ENCODE data around the gene COX6A2. TPM values are rescaled to one million over a fixed set of nuclear protein-coding genes. Genes with fewer than 3 reads are reported as not detected.

Gene COX6A2
- total RNA-seq, 1 experiment from 2014 or later = not detected

DNA sequence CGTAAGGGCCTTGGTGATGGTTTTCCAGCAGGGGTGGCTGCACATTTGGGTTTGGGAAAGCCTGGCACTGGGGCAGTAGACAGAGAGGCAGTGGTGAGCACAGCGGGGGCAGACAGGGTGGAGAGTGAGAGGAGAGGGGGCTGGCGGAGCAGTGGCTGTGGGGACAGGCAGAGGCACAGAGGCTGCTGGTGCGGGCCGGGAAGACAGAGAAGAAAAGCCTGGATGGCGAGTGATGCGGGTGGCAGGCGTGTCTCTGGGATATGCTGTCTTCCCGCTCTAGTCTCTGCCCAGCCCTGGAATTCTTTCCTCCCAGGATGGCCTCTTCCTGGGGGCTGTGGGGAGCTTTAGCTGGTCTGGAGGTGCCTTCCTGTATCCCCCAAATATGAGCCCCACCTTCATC lies 18.1 kb downstream of the COX6A2 start:
- no peak for DNase-seq (ENCODE audit: low spot score)

DNA sequence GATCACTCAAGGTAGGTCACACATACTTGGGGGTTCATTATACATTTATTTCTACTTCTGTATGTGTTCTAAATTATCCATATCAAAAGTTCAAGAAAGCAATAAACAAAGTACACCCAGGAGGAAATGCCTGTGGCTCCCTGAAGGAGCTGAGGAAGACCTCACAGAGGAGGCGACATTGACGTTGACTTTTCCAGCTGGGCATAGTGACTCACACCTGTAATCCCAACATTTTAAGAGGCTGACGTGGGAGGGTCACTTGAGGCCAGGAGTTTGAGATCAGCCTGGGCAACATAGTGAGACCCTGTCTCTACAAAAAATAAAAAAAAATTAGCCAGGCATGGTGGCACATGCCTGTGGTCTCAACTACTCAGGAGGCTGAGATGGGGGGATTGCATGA lies 18.7 kb downstream of the COX6A2 start:
- peak; percentile 11 for DNase-seq (ENCODE audit: low spot score)

DNA sequence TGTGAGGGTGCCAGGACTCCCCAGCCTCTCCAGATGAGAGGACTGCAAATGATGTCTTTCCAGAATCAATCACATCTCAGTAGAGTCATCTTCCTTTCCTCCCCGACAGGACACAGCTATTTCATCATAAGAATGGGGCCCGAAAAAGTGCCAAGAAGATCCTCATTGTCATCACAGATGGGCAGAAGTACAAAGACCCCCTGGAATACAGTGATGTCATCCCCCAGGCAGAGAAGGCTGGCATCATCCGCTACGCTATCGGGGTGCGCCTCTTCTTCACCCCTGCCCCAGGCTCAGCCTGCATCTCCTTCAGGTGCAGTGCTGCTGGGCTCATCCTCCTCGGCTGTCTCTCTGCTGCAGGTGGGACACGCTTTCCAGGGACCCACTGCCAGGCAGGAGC lies 20.8 kb downstream of the COX6A2 start:
- DNase-seq (ENCODE audit: low spot score) = no peak

DNA sequence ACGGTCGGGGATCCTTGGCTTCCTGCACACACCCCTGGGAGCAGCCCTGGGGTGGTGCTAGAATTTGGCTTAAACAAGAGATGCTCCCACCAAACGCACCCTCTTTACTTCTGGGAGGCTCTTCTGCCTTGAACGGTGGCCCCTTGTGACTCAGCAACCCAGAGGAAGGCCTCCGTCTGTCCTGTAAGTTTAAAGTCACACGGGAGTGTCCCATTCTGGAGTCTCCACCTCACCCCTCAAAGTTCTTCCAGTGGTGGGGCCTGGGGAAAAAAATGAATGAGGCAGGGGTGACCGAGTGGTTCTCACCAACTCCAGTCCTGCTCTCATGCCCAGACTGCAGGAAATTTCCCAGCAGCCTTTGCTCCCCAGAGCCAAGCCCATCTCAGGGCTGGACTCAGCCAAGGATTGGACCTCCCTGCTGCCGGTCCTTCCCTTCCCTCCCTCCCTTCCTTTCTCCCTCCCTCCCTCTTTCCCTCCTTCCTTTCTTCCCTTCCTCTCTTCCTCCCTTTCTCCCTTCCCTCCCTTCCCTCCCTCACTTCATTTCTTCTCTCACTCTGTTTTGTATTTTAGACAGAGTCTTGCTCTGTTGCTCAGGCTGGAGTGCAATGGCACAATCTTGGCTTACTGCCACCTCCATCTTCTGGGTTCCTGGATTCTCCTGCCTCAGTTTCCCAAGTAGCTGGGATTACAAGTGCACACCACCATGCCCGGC lies 23.7 kb downstream of the COX6A2 start:
- DNase-seq (ENCODE audit: low spot score) = no peak

DNA sequence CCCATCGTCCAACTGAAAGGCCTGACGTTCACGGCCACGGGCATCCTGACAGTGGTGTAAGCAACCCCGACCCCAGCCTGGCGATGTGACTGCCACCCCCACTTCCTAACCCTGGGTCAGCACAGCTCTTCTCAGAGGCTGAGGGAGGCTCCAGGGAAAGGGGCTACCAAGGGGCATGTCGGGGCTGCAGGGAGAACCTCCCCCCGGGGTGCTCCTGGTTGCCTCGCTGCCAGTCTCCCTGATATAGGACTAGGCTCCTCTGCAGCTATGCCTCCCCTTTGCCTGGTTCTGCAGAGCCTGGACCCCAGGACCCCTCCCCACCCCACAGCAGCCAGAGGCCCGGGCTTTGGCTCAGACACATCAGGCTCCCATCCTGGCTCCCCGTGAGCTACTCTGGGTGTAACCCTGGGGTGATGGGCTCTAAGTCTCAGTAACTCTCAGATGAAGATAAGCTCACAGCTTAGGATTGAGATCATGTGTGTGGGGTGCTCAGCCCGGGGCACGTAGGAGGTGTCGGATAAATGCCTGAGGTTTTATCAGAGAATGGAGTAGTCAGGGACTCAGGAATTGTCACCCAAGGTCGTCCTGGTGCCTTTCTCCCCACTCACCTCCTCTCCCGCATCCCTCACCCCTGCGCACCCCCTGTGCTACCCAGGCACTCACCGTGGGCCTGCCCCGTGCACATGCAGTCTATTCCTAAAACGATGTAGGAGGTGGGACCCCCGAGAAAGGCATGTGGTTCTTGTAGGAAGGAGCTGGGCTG lies 24.4 kb downstream of the COX6A2 start:
- DNase-seq (ENCODE audit: low spot score) = no peak

DNA sequence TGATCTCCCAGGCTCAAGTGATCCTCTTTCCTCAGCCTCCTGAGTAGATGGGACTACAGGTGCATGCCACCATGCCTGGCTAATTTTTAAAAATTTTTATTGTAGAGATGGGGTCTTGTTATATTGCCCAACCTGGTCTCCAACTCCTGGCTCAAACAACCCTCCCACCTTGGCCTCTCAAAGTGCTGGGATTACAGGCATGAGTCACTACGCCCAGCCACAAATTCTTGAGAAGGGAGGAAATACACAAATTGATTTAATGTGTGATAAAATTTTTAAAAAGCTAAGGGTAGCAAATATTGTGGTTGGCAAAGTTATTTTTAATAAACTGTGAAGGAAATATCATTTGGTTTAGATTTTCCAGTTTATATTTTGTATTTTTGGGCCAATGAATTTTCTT lies 25.5 kb downstream of the COX6A2 start:
- peak; percentile 17 for DNase-seq (ENCODE audit: low spot score)

DNA sequence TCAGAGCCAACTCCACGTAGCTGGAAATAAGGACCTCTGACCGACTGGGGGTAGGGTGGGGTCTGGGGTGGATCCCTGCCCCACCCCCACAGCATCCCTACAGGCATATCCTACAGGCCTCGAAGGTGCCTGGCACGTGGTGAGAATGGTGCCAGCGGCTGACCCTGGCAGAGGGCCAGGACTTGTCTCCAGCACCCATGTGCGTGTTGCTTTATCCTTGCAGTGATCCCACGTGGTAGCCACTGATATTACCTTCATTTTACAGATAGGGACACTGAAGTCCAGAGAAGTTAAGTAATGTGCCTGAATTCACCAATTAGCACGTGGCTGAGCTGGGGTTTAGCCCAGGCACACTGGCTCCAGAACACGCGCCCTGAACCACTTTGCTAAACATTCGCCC lies 26.7 kb downstream of the COX6A2 start:
- no peak for DNase-seq (ENCODE audit: low spot score)

DNA sequence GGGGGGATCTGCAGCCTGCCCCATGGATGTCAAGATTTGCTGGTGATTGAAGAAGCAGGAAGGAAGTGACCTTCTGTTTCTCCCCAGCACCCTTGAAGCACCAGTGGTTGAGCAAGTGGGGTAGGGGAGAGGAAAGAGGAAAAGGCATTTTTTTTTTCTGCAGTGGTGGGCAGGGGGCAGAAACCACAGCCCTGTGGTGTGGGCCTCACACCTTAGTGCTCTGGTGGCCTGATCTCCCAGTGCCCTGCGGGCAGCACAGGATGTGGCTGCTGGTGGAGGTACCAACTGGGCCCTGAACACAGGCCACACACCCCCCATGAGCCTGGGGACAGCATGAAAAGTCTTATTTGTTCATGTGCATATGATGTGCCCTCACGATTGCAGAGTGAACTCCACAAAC lies 28.0 kb downstream of the COX6A2 start:
- DNase-seq (ENCODE audit: low spot score) = no peak

DNA sequence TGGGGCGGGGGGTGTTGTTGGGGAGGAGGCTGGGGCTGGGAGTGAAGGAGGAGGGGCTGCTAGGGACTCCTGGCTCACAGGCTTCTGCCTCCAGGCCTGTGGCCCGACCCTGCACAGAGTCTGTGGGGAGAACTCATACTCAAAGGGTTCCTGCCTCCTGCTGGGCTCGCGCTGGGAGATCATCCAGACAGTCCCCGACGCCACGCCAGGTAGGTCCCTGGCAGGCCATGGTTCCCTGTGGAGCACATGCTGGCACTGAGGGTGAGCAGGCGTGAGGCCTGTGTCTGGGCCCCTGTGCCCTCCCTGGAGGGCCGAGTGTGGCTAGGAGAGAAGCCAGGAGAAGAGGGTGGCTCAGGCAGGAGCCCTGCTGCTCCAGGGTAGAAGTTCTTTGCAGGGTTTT lies 30.5 kb downstream of the COX6A2 start:
- no peak for DNase-seq (ENCODE audit: low spot score)

DNA sequence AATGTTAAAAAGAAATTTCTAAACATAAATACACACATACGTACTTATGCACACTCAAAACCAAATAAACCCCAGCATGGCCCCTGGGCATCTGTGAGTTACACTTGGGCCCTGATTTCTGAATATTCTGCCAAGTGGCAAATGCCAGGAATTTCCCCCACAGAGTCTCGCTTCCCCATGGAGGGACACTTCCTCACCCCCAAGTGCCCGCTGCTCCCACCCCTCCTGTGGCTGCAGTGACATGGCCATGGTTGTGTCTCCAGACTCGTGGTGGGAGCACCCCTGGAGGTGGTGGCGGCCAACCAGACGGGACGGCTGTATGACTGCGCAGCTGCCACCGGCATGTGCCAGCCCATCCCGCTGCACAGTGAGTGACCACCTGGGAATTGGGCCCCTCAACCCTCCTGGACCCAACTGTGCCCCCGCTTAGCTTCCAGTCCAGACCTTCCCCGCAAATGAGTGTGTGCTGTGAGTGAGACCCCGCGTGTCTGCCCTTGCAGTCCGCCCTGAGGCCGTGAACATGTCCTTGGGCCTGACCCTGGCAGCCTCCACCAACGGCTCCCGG lies 31.0 kb downstream of the COX6A2 start:
- DNase-seq (ENCODE audit: low spot score) = no peak

DNA sequence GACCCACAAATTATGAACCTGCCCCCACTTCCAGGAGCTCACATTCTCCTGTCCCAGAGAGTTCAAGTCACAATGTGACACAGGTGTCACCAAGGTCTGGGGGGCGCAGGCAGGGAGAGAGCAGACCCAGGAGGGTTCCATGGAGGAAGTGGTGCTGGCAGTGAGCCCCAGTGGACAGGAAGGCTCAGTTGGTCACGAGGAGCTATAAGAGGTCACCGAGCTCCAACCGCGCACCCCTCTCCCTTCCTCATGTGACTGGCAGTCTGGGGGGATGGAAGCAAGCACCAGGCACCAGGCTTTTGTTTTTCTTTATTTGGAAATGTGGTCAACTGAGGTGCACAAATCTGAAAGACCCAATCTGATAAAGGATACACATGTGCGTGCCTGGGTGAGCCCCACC lies 32.5 kb downstream of the COX6A2 start:
- DNase-seq (ENCODE audit: low spot score) = no peak

DNA sequence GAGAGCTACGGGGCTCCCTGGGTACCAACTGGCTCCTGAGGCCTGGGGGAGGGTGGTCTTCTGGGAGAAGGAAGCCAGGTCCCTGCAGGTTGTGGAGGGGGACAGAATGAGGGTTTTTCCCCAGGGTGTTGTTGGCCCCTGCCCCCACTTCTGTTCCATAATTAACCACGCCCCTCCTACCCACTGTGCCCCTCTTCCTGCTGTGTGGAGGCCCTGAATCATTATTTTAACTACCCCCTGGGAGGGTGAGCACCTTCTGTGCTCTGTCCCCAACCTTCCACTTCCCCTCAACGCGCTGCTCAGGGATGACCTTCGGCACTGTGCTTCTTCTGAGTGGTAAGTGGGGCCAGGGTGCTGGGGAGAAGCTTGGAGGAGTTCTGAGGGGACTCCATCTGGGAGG lies 35.1 kb downstream of the COX6A2 start, which contains the start of gene ITGAD:
Gene ITGAD, plus strand, starts transcription at position 280 of the 400 bp plus-strand sequence. Its CDS starts 26 bp downstream, at position 306.
- no peak for DNase-seq (ENCODE audit: low spot score)

DNA sequence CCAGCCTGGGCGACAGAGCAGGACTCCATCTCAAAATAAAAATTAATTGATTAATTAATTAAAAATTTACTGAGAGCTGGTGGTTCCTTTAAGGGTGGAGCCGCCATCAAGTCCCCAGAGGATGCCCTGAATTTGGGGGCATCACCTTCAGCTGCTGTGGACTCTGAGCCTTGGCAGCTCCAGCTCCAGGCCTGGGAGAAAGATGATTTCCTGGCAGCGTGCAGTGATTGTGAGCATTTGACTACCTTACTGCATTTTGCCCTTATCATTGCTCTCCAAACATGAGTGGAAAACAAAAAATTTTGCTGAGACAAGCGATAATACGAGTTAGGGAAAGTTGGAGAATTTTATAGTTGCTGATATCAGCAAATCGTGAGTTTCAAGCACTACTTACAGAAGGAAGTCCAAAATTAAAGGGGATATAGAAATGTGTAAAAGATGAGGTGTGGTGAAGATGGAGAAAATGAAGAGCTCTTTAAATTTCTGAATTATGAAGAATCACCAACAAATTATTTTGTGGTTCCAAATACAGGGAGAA lies 37.6 kb downstream of the COX6A2 start:
- DNase-seq (ENCODE audit: low spot score) = no peak

DNA sequence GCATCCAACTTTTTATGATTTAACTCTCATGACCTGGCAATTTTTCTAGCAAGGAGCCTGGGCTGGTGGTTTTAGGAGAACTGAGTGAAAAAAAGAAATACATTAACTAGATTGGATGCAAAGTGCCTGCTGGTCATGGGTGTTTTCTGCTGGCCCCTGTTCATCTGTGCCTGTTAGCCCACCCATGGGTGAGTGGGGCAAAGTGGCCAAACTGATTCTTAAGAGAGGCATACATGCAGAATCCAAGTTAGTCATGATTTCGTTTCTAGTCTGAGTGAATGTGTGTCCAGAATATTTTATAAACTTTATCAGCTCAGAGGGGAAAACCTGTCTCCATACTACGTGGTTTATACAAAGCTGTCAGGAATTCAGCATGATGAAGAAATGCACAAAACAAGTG lies 39.6 kb downstream of the COX6A2 start:
- DNase-seq (ENCODE audit: low spot score) = no peak

DNA sequence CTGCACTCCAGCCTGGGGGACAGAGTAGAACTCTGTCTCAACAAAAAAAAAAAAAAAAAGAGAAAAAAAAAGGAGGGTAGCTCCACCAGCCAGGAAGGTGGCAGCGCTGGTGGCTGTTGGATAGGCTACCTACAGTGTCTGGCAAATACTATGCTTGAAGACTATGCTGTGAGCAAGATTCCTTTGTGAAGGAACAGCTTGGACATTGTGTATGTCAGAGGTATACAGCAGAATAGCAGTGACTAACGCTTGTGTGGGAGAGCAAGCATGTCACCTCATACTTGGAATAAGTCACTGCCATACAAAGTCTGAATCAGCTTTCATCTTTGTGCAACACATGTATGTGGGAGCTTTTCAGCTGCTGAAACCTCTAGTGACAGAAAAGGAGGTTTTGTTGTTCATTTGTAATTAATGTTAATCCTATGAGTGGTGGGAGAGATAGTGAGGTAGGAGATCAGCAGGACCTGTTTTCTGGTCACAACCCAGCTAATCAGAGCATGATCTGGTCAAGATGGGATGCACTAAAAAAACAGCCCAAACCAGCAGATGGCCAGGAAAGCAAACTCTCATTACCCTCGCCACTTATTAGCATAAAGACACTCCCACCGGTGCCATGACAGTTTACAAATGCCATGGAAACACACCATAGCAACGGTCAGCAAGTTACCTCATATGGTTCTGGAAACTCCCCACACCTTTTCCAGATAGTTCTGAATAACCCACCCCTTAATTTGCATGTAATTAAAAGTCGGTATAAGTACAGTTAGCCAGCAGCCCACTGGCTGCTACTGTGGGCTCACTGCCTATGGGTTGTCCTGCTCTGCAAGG lies 41.8 kb downstream of the COX6A2 start:
- peak; percentile 57 for DNase-seq (ENCODE audit: low spot score)

DNA sequence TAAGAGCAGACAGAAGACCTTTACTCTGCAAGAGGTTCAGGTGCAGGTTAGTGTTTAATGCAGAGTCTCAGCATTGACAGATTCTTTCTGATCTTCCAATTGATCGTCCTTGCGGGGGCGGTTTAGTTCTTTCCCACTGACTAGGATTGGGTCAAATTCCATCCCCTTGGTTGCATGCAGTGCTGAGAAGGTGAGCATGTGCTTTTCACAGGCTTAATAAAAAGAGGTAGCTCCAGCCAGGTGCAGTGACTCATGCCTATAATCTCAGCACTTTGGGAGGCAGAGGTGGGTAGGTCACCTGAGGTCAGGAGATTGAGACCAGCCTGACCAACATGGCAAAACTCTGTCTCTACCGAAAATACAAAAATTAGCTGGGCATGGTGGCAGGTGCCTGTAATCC lies 42.5 kb downstream of the COX6A2 start:
- DNase-seq (ENCODE audit: low spot score) = peak; percentile 49

DNA sequence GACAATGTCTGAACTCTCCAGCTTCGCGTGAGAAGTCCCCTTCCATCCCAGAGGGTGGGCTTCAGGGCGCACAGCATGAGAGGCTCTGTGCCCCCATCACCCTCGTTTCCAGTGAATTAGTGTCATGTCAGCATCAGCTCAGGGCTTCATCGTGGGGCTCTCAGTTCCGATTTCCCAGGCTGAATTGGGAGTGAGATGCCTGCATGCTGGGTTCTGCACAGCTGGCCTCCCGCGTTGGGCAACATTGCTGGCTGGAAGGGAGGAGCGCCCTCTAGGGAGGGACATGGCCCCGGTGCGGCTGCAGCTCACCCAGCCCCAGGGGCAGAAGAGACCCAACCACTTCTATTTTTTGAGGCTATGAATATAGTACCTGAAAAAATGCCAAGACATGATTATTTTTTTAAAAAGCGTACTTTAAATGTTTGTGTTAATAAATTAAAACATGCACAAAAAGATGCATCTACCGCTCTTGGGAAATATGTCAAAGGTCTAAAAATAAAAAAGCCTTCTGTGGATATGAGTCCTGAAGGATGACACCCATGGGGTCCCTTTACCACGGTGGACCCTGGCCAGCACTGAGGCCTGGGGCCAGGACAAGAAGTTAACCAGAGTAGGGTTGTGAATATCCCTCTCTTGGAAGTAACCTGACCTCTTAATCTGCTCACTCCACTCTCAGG lies 45.5 kb downstream of the COX6A2 start:
- DNase-seq (ENCODE audit: low spot score) = peak; percentile 44

DNA sequence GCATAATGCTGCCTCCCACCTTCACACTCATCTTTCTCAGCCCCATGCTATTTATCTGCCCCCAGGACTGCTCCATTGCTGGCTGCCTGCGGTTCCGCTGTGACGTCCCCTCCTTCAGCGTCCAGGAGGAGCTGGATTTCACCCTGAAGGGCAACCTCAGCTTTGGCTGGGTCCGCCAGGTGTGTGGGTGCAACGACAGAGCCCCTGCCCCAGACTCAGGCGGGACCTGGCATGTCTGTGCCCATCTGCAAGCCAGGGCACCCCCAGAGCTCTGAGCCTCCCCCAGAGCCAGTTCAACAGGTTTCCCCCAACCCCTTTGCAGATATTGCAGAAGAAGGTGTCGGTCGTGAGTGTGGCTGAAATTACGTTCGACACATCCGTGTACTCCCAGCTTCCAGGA lies 48.0 kb downstream of the COX6A2 start:
- no peak for DNase-seq (ENCODE audit: low spot score)
